Esophagus muscularis mucosa (tissue), 4 donors: ENCODE measurements around the gene LHX8.

Source experiments
- CTCF ChIP-seq, 3 experiments: fragments of 200-600 bp in 2 of 3; fragments of 450-650 bp in 1 of 3; sonication (generic) in 2 of 3; IDR thresholded peaks; one replicate each; pipeline ENCODE4 v1.5.1; 2017 to 2019; ENCODE audit warnings: antibody characterized with exemption in 3 of 3, mild to moderate bottlenecking in 2 of 3, moderate library complexity in 1 of 3
- EP300 ChIP-seq: sonication (generic); formaldehyde crosslinking; IDR thresholded peaks from one replicate; pipeline ENCODE4 v1.6.1; 2017; ENCODE audit warnings: antibody characterized with exemption
- POLR2A ChIP-seq: fragments of 450-650 bp; IDR thresholded peaks from one replicate; pipeline ENCODE4 v1.6.1; 2017; ENCODE audit warnings: antibody characterized with exemption, moderate library complexity, mild to moderate bottlenecking, low read depth
- POLR2AphosphoS5 ChIP-seq, 2 donors: sonication (generic); formaldehyde crosslinking; IDR thresholded peaks; one replicate each; pipeline ENCODE4 v1.6.1; 2017; ENCODE audit warnings: antibody characterized with exemption in 2 of 2

GRCh38 chr1:75124510-75124909, 9.7 kb upstream of the LHX8 start:
- TF ChIP-seq CTCF (IDR thresholded peaks at IDR 0.05) (no peak), POLR2AphosphoS5 (IDR thresholded peaks at IDR 0.05) (no peak), EP300 (no peak), POLR2A (no peak)
